Measurements from ENCODE around the gene ZC3H7A.
"Not testable (repeated sequence)": the region's sequence is repeated elsewhere in the genome, so short reads cannot be mapped to it uniquely, and the experiment has no call there.

- TF ChIP-seq CTCF, EP300, POLR2A (IDR thresholded peaks at IDR 0.05): not testable (repeated sequence)
Observed at GRCh38 chr16:11818970-11819369, 21.9 kb upstream of the ZC3H7A start.
